Fibroblast of the aortic adventitia (primary cell): ENCODE data around the gene RAP1GAP. TPM values are rescaled to one million over a fixed set of nuclear protein-coding genes. Genes with fewer than 3 reads are reported as not detected.

Source experiments
- DNase-seq: peaks from one replicate; pipeline ENCODE4 v3.0.0-alpha.2; 2010; ENCODE audit warnings: low read depth
- H3K4me3 ChIP-seq: 2 replicates; pipeline ENCODE4 v1.5.1; 2011; ENCODE audit warnings: low read depth, mild to moderate bottlenecking, control low read depth, low read length, moderate library complexity
- total RNA-seq: library from RNA; depleted of rRNA; stranded (reverse); fragments of >200 nt; gene quantifications from 2 replicates; pipeline ENCODE4 v1.2.3, GENCODE V29; 2012; ENCODE audit warnings: low replicate concordance
- TF ChIP-seq, protein P1 (sequence below): IDR thresholded peaks from 2 replicates; pipeline ENCODE4 v1.5.1; 2011; ENCODE audit warnings: mild to moderate bottlenecking, low read length, control low read depth, inconsistent platforms; ENCODE audit not compliant: insufficient read depth

Gene RAP1GAP
- total RNA-seq, 1 donor, result 0.09 TPM

GRCh38 chr1:21654209-21654608, 14.9 kb downstream of the RAP1GAP start:
- no peak overlapping the region for H3K4me3 ChIP-seq
- TF ChIP-seq, protein P1, sequence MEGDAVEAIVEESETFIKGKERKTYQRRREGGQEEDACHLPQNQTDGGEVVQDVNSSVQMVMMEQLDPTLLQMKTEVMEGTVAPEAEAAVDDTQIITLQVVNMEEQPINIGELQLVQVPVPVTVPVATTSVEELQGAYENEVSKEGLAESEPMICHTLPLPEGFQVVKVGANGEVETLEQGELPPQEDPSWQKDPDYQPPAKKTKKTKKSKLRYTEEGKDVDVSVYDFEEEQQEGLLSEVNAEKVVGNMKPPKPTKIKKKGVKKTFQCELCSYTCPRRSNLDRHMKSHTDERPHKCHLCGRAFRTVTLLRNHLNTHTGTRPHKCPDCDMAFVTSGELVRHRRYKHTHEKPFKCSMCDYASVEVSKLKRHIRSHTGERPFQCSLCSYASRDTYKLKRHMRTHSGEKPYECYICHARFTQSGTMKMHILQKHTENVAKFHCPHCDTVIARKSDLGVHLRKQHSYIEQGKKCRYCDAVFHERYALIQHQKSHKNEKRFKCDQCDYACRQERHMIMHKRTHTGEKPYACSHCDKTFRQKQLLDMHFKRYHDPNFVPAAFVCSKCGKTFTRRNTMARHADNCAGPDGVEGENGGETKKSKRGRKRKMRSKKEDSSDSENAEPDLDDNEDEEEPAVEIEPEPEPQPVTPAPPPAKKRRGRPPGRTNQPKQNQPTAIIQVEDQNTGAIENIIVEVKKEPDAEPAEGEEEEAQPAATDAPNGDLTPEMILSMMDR, result no peak
- DNase-seq, result no peak

- TF ChIP-seq, protein P1, result no peak
- no peak overlapping the region for H3K4me3 ChIP-seq
- no peak for DNase-seq
Measured at GRCh38 chr1:21653744-21654100, 15.4 kb downstream of the RAP1GAP start.

DNA sequence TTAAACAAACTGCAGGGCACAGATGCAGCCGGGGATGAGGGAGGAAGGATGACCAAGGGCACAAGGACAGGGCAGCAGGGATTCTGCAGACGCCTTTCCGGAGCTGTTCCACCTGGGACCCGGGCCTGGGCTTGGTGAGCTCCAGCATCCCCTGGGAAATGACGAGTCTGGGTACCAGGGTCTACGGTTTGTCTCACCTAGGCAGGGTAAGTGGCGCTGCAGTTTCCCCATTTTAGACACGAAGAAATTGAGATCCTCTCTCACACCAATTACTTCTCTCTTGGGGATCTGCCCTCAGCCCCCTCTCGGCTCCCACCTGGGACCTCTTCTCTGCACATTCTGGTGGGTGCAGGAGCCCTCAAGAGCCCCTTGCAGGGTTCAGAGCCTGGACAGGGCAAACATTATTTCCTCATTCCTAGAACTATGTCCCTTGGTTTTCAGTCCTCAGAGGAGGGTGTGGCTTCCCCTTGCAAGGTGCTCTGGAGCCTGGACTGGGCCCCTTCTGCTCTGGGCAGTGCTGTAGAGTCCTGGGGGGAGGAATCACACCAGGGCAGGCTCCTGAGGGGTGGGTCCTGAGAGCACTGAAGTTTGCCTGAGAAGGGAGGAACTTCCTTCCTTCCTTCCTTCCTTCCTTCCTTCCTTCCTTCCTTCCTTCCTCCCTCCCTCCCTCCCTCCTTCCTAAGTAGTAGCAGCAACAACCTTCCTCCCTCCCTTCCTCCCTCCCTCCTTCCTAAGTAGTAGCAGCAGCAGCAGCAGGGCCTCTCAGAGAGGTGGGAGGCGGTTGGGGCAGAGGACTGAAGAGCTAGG, 16.0 kb downstream of the RAP1GAP start:
- TF ChIP-seq, protein P1, result no peak
- DNase-seq, result no peak
- no peak overlapping the region for H3K4me3 ChIP-seq

- TF ChIP-seq, protein P1, result no peak
- no peak for DNase-seq
- H3K4me3 ChIP-seq, result no peak overlapping the region
Measured at GRCh38 chr1:21652101-21652936, 16.8 kb downstream of the RAP1GAP start.

DNA sequence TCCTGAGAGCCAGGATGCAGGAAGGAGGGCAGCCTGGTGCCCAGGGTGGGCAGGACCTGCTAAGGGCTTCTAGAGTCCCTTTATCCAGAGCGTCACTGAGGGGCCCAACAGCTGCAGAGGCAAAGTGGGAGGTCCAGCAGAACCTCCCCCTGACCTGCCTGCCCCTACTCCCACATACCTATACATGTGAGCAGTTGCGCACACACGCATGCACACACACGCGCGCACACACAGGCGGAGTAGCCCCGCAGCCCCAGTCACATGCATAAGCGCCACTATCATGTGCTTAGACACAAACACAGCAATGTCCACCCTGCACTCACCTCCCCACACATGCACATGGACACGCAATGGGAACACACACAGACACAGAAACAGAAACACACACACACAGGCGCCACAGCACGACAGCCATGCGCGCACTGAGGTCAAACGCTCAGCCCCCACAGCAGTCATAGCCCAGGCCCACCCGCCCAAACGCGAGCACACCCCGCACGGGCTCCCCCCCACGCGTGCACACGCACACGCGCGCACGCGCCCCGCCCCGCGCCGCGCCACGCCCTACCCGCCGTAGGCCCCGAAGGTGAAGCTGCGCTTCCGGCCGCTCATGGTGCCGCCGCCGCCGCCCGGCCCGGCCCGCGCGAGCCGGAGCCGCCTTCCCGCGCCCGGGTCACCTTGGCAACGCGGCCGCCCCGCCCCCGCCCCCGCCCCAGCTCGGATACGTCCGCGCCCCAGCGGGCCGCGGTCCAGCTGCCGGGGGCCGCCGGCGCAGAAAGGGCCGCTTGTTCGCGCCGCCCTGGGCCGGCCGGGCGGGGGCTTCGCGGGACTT, 17.7 kb downstream of the RAP1GAP start:
- TF ChIP-seq, protein P1, result no peak
- no peak for DNase-seq
- peak overlapping the region; percentile 58 for H3K4me3 ChIP-seq

DNA sequence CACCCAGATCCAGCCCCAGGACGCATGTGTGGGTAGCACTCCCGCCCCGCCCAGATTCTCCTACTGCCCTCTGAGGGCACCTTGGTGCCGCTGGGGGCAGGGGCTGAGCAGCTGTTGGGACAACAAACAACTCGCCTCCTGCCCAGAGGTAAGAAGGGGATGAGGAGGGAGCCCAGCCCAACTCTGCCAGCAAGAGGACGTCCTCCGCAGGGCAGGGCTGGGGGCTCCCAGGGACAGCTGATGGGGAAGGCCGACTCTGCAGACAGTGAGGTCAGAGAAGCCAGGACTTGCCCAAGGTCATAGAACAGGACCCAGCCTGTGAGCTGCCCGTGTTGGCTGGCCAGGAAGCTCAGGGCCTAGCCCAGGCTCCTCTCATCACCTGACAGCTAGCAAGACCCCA, 18.8 kb downstream of the RAP1GAP start:
- DNase-seq, result no peak
- no peak overlapping the region for H3K4me3 ChIP-seq
- TF ChIP-seq, protein P1, result no peak
